Measurements from ENCODE around the gene MAP3K20. TPM values are rescaled to one million over a fixed set of nuclear protein-coding genes. Genes with fewer than 3 reads are reported as not detected.

The MAP3K20 gene
- total RNA-seq, 1 donor from 2014 or later: 18.0 TPM

DNA sequence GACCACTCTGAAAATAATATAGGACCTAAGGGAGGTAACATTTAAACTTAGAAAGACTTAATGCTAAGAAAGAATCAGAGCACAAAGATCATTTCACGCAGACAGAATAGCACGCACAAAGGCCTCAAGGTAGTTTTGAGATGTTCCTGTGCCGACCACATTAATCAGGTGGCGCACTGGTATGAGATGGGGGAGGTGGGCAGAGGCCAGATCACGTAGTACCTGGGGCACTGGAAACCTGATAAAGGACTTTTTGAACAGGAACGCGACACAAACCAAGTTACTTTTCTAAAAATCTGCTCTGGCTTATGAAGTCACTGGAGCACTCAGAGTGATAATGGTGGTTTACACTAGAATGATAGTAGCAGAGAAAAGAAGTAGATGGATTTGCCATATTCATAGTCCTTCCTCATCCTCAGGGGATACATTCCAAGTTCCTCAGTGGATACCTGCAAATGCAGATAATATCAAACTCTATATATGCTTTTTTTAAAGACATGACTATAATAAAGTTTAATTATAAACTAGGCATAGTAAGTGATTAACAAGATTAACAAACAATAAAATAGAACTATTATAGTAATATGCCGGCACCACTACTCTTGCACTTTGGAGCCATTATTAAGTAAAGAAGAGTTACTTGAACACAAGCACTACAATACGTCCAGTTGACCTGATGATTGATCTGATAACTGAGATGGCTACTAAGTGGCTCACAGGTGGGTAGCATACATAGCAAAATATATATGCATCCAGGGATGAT is 236.4 kb downstream of the MAP3K20 start:
- Histone ChIP-seq H3K79me2 (ENCODE audit: low read depth) (no peaks in the 10 kb centered on the region), H3K27ac (no peak overlapping the region), H3K36me3 (no peaks in the 10 kb centered on the region), H3K4me2 (no peak overlapping the region), H3F3A (ENCODE audit: low read depth) (no peaks in the 10 kb centered on the region), H3K4me3 (no peak overlapping the region), H4K20me1 (ENCODE audit: low read depth) (no peaks in the 10 kb centered on the region), H3K27me3 (no peaks in the 10 kb centered on the region), H3K9me3 (ENCODE audit: low read depth) (no peaks in the 10 kb centered on the region), H2AFZ (replicated peaks) (no peak overlapping the region), H3K9ac (no peak overlapping the region), H3K4me1 (peaks cover 13% of the 10 kb centered on the region)
- Mint-ChIP-seq H3K27me3 (ENCODE audit: insufficient read depth, low read depth) (peaks cover 8% of the 10 kb centered on the region), H3K4me3 (no peak overlapping the region), H3K9me3 (peaks cover 13% of the 10 kb centered on the region), H3K27ac (no peak overlapping the region), H3K36me3 (no peaks in the 10 kb centered on the region), H3K4me1 (peaks cover 5% of the 10 kb centered on the region)
- TF ChIP-seq EZH2 (IDR thresholded peaks at IDR 0.05) (no peak), EZH2phosphoT487 (IDR thresholded peaks at IDR 0.05) (no peak), CTCF (IDR thresholded peaks at IDR 0.05) (no peak)
- DNase-seq (ENCODE audit: low spot score): no peak

Measured in neural progenitor cell (in vitro differentiated cells).